ENCODE data around the gene ZP1.

DNA sequence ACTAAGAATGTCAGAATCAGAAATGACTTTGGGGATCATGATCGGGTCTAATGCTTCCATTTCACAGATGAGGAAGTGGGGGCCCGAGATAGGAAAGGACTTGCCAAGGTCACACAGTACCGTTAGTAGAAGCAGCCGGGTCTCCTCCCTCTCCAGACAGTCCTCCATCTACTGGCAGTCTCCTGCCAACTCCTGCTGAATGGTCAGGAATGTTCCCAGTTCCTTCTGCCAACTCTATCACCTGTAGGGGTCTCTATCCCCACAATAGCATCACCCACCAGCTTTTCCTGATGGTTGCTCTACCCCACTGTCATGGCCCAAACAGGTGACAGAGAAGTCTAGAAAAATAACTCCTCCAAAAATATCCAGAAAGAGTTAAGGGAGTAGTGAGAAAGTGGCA, 49.3 kb upstream of the ZP1 start:
- TF ChIP-seq, protein P1, sequence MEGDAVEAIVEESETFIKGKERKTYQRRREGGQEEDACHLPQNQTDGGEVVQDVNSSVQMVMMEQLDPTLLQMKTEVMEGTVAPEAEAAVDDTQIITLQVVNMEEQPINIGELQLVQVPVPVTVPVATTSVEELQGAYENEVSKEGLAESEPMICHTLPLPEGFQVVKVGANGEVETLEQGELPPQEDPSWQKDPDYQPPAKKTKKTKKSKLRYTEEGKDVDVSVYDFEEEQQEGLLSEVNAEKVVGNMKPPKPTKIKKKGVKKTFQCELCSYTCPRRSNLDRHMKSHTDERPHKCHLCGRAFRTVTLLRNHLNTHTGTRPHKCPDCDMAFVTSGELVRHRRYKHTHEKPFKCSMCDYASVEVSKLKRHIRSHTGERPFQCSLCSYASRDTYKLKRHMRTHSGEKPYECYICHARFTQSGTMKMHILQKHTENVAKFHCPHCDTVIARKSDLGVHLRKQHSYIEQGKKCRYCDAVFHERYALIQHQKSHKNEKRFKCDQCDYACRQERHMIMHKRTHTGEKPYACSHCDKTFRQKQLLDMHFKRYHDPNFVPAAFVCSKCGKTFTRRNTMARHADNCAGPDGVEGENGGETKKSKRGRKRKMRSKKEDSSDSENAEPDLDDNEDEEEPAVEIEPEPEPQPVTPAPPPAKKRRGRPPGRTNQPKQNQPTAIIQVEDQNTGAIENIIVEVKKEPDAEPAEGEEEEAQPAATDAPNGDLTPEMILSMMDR (IDR thresholded peaks at IDR 0.05), result no peak
- TF ChIP-seq POLR2A (IDR thresholded peaks at IDR 0.05), result no peak

Data from Peyer's patch (tissue), 4 donors.